Trophoblast cell (in vitro differentiated cells and primary cell): ENCODE measurements around the gene RRP8.

ENCODE experiments used
- DNase-seq, 2 donors: peaks; one replicate each; pipeline ENCODE4 v3.0.0-alpha.2; 2016
- H2AFZ ChIP-seq: 2 replicates; pipeline ENCODE4 v1.6.1; 2013; ENCODE audit warnings: low read length, moderate library complexity, mild to moderate bottlenecking; ENCODE audit not compliant: insufficient read depth, poor library complexity
- H2AK5ac ChIP-seq: 2 replicates; pipeline ENCODE4 v1.6.1; 2013; ENCODE audit warnings: mild to moderate bottlenecking, low read length
- H2BK120ac ChIP-seq: 2 replicates; pipeline ENCODE4 v1.6.1; 2013; ENCODE audit warnings: low read length, mild to moderate bottlenecking, moderate library complexity; ENCODE audit not compliant: insufficient read depth, poor library complexity
- H2BK12ac ChIP-seq: 2 replicates; pipeline ENCODE4 v1.6.1; 2013; ENCODE audit warnings: mild to moderate bottlenecking, low read length, moderate library complexity
- H2BK5ac ChIP-seq: 2 replicates; pipeline ENCODE4 v1.6.1; 2013; ENCODE audit warnings: low read length, low read depth, moderate library complexity, mild to moderate bottlenecking; ENCODE audit not compliant: poor library complexity
- H3K14ac ChIP-seq: 2 replicates; pipeline ENCODE4 v1.6.1; 2013; ENCODE audit warnings: mild to moderate bottlenecking, low read length
- H3K18ac ChIP-seq: 2 replicates; pipeline ENCODE4 v1.6.1; 2013; ENCODE audit warnings: mild to moderate bottlenecking, low read length
- H3K23ac ChIP-seq: 2 replicates; pipeline ENCODE4 v1.6.1; 2013; ENCODE audit warnings: low read length
- H3K27ac ChIP-seq: 2 replicates; pipeline ENCODE4 v1.5.1; 2013; ENCODE audit warnings: low read depth, mild to moderate bottlenecking, inconsistent platforms, low read length, moderate library complexity
- H3K27me3 ChIP-seq: 2 replicates; pipeline ENCODE4 v1.6.1; 2013; ENCODE audit warnings: inconsistent platforms, mild to moderate bottlenecking, low read length, moderate library complexity; ENCODE audit not compliant: insufficient read depth
- H3K36me3 ChIP-seq, 2 experiments: 1 replicate in 1 of 2; 2 replicates in 1 of 2; pipeline ENCODE4 v1.6.1; 2013; ENCODE audit warnings: low read length in 2 of 2, mild to moderate bottlenecking in 2 of 2, moderate library complexity in 1 of 2; ENCODE audit not compliant: insufficient read depth in 2 of 2, control insufficient read depth in 1 of 2
- H3K4ac ChIP-seq: 2 replicates; pipeline ENCODE4 v1.6.1; 2013; ENCODE audit warnings: low read depth, mild to moderate bottlenecking, low read length, moderate library complexity
- H3K4me1 ChIP-seq, 2 experiments: 1 replicate in 1 of 2; 2 replicates in 1 of 2; pipeline ENCODE4 v1.6.1; 2013; ENCODE audit warnings: low read length in 2 of 2, mild to moderate bottlenecking in 2 of 2, moderate library complexity in 1 of 2; ENCODE audit not compliant: insufficient read depth in 2 of 2, control insufficient read depth in 1 of 2
- H3K4me2 ChIP-seq: 2 replicates; pipeline ENCODE4 v1.6.1; 2013; ENCODE audit warnings: inconsistent platforms, mild to moderate bottlenecking, low read length, moderate library complexity
- H3K4me3 ChIP-seq: 2 replicates; pipeline ENCODE4 v1.5.1; 2013; ENCODE audit warnings: mild to moderate bottlenecking, low read depth, low read length, inconsistent platforms
- H3K79me1 ChIP-seq: one replicate; pipeline ENCODE4 v1.6.1; 2013; ENCODE audit warnings: low read length
- H3K79me2 ChIP-seq: 2 replicates; pipeline ENCODE4 v1.6.1; 2013; ENCODE audit warnings: low read length, mild to moderate bottlenecking; ENCODE audit not compliant: control insufficient read depth, insufficient read depth, poor library complexity
- H3K9ac ChIP-seq: 2 replicates; pipeline ENCODE4 v1.6.1; 2013; ENCODE audit warnings: mild to moderate bottlenecking, low read length
- H3K9me3 ChIP-seq: 2 replicates; pipeline ENCODE4 v1.6.1; 2013; ENCODE audit warnings: low read depth, mild to moderate bottlenecking, control low read depth, inconsistent platforms, low read length; ENCODE audit not compliant: insufficient read depth
- H4K12ac ChIP-seq: 2 replicates; pipeline ENCODE4 v1.6.1; 2013; ENCODE audit warnings: low read depth, mild to moderate bottlenecking, low read length, moderate library complexity
- H4K8ac ChIP-seq: 2 replicates; pipeline ENCODE4 v1.6.1; 2013; ENCODE audit warnings: low read depth, mild to moderate bottlenecking, low read length, moderate library complexity
- H4K91ac ChIP-seq: one replicate; pipeline ENCODE4 v1.6.1; 2013; ENCODE audit warnings: low read depth, mild to moderate bottlenecking, low read length, moderate library complexity
- WGBS: extraction: QIAGEN DNeasy Blood & Tissue Kit; methylation state at CpG from one replicate; pipeline ENCODE4 v1.1.7; 2013; ENCODE audit warnings: missing lambda C conversion rate; ENCODE audit not compliant: insufficient read length, insufficient coverage; ENCODE audit errors: extremely low coverage; 5-methylcytosine and 5-hydroxymethylcytosine counted together

The RRP8 gene

GRCh38 chr11:6646576-6646917 is 43.1 kb upstream of the RRP8 start:
- Histone ChIP-seq H3K18ac (no peak overlapping the region), H2AK5ac (no peak overlapping the region), H3K14ac (no peak overlapping the region), H2BK5ac (no peak overlapping the region), H3K27ac (no peak overlapping the region), H3K4me2 (no peak overlapping the region), H4K12ac (no peak overlapping the region), H3K4me1 (no peaks in the 10 kb centered on the region), H2BK120ac (no peak overlapping the region), H3K79me1 (no peaks in the 10 kb centered on the region), H2BK12ac (no peak overlapping the region), H3K9ac (no peak overlapping the region), H4K8ac (no peak overlapping the region), H3K23ac (no peak overlapping the region), H3K79me2 (no peaks in the 10 kb centered on the region), H3K4me3 (no peak overlapping the region), H3K36me3 (no peaks in the 10 kb centered on the region), H3K4ac (no peak overlapping the region), H2AFZ (no peak overlapping the region), H3K9me3 (no peaks in the 10 kb centered on the region), H4K91ac (no peak overlapping the region), H3K27me3 (no peaks in the 10 kb centered on the region)
- DNase-seq = no peak
- no CpG with 5 or more reads among the region's 3 CpGs for WGBS

- no peak for DNase-seq
- no peak overlapping the region for H4K91ac ChIP-seq
- no peak overlapping the region for H4K12ac ChIP-seq
- H3K4me3 ChIP-seq = no peak overlapping the region
- H2BK5ac ChIP-seq = no peak overlapping the region
- H3K9ac ChIP-seq = no peak overlapping the region
- no peak overlapping the region for H3K18ac ChIP-seq
- no peak overlapping the region for H3K4ac ChIP-seq
- H3K27me3 ChIP-seq = no peaks in the 10 kb centered on the region
- no peaks in the 10 kb centered on the region for H3K36me3 ChIP-seq
- H2AFZ ChIP-seq = no peak overlapping the region
- no peak overlapping the region for H2AK5ac ChIP-seq
- no CpG with 5 or more reads among the region's 12 CpGs for WGBS
- no peak overlapping the region for H3K4me2 ChIP-seq
- no peak overlapping the region for H3K14ac ChIP-seq
- no peak overlapping the region for H3K23ac ChIP-seq
- no peak overlapping the region for H2BK12ac ChIP-seq
- no peaks in the 10 kb centered on the region for H3K79me2 ChIP-seq
- no peaks in the 10 kb centered on the region for H3K4me1 ChIP-seq
- no peak overlapping the region for H4K8ac ChIP-seq
- no peaks in the 10 kb centered on the region for H3K79me1 ChIP-seq
- no peak overlapping the region for H3K27ac ChIP-seq
- H2BK120ac ChIP-seq = no peak overlapping the region
- no peaks in the 10 kb centered on the region for H3K9me3 ChIP-seq
Measured at GRCh38 chr11:6646071-6646470, 42.7 kb upstream of the RRP8 start.

- no peak overlapping the region for H2BK120ac ChIP-seq
- H3K79me1 ChIP-seq = no peaks in the 10 kb centered on the region
- peaks cover 6% of the 10 kb centered on the region for H3K9me3 ChIP-seq
Measured at GRCh38 chr11:6642957-6643356, 39.5 kb upstream of the RRP8 start.

GRCh38 chr11:6640985-6641701 is 37.7 kb upstream of the RRP8 start:
- Histone ChIP-seq H3K4ac (no peak overlapping the region), H4K12ac (no peak overlapping the region)
- WGBS = no CpG with 5 or more reads among the region's 26 CpGs

More at GRCh38 chr11:6642957-6643356, 39.5 kb upstream of the RRP8 start:
- no peak overlapping the region for H3K18ac ChIP-seq
- DNase-seq = no peak
- H3K4me3 ChIP-seq = no peak overlapping the region
- H3K4me2 ChIP-seq = no peak overlapping the region
- WGBS = no CpG with 5 or more reads among the region's 7 CpGs
- no peak overlapping the region for H4K12ac ChIP-seq
- no peak overlapping the region for H3K23ac ChIP-seq
- no peak overlapping the region for H3K9ac ChIP-seq
- no peaks in the 10 kb centered on the region for H3K79me2 ChIP-seq
- H2BK12ac ChIP-seq = no peak overlapping the region
- H2AFZ ChIP-seq = no peak overlapping the region
- no peak overlapping the region for H2AK5ac ChIP-seq
- no peak overlapping the region for H3K14ac ChIP-seq
- no peaks in the 10 kb centered on the region for H3K36me3 ChIP-seq
- no peak overlapping the region for H4K8ac ChIP-seq
- no peaks in the 10 kb centered on the region for H3K27me3 ChIP-seq
- no peak overlapping the region for H3K4ac ChIP-seq
- H3K4me1 ChIP-seq = peaks cover 2 to 4% of the 10 kb centered on the region in 2 experiments
- H2BK5ac ChIP-seq = no peak overlapping the region
- H3K27ac ChIP-seq = no peak overlapping the region
- no peak overlapping the region for H4K91ac ChIP-seq

More at GRCh38 chr11:6640985-6641701, 37.7 kb upstream of the RRP8 start:
- no peak for DNase-seq
- no peak overlapping the region for H4K8ac ChIP-seq
- H3K9me3 ChIP-seq = peaks cover 6% of the 10 kb centered on the region
- H3K23ac ChIP-seq = no peak overlapping the region
- no peaks in the 10 kb centered on the region for H3K36me3 ChIP-seq
- no peak overlapping the region for H2BK120ac ChIP-seq
- peaks cover 4 to 5% of the 10 kb centered on the region in 2 experiments for H3K4me1 ChIP-seq
- no peak overlapping the region for H2AFZ ChIP-seq
- no peaks in the 10 kb centered on the region for H3K79me1 ChIP-seq
- H2BK12ac ChIP-seq = no peak overlapping the region
- H3K14ac ChIP-seq = no peak overlapping the region
- no peak overlapping the region for H3K9ac ChIP-seq
- H3K4me3 ChIP-seq = no peak overlapping the region
- no peak overlapping the region for H3K18ac ChIP-seq
- H2BK5ac ChIP-seq = no peak overlapping the region
- no peaks in the 10 kb centered on the region for H3K79me2 ChIP-seq
- no peak overlapping the region for H3K27ac ChIP-seq
- no peak overlapping the region for H3K4me2 ChIP-seq
- no peaks in the 10 kb centered on the region for H3K27me3 ChIP-seq
- no peak overlapping the region for H2AK5ac ChIP-seq
- no peak overlapping the region for H4K91ac ChIP-seq
